Measurements from ENCODE around the gene PSD.
A peak's percentile ranks its signal among the peaks of the same experiment; 100 is the strongest.

The PSD gene

GRCh38 chr10:102419269-102420180, 940 bp upstream of the PSD start:
- DNase-seq: peak; percentile 79

- DNase-seq: no peak
Observed at GRCh38 chr10:102416695-102417094, 1.9 kb downstream of the PSD start.

DNA sequence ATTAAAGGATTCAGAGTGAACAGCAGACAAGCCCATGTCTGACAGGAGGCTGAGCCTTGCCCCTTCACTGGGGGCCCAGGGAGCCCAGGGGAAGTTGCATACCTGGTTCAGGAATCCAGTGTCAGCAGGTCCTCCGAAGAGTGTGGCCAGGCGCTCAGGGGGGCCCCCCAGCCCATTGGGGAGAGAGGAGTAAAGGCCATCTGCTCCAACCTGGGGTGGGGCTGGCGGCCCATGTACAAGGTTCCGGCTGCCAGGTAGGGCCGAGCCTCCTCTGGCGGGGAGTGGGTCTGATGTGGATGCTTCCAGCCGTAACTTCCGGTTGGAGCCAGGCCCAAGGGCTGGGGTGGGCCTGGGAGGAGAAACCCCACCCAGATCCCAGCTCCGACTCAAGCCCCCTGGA, 2.3 kb downstream of the PSD start:
- DNase-seq: no peak

DNA sequence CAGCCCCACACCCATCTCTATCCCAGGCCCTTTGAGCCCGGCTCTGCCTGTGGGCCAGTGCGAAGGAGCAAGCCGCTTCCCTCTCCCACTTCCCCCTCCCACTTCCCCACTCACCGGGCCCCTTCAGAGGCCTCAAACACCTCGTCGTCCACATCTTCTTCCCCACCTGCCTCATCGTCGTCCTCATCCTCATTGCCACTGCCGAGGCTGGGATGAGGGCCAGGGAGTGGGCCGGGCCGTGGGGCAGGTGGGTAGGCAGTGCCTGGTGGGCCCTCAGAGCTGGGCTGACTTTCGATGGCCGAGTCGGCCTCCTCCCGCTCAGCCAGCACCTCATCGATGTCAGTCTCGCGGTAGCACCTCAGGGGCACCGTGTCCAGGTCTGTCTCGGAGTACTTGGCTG, 3.8 kb downstream of the PSD start:
- DNase-seq: no peak

- no peak for DNase-seq
Observed at GRCh38 chr10:102413806-102414561, 4.6 kb downstream of the PSD start.

- peak; percentile 45 for DNase-seq
Observed at GRCh38 chr10:102413053-102413705, 5.4 kb downstream of the PSD start.

GRCh38 chr10:102412293-102412692, 6.3 kb downstream of the PSD start:
- DNase-seq: no peak

DNA sequence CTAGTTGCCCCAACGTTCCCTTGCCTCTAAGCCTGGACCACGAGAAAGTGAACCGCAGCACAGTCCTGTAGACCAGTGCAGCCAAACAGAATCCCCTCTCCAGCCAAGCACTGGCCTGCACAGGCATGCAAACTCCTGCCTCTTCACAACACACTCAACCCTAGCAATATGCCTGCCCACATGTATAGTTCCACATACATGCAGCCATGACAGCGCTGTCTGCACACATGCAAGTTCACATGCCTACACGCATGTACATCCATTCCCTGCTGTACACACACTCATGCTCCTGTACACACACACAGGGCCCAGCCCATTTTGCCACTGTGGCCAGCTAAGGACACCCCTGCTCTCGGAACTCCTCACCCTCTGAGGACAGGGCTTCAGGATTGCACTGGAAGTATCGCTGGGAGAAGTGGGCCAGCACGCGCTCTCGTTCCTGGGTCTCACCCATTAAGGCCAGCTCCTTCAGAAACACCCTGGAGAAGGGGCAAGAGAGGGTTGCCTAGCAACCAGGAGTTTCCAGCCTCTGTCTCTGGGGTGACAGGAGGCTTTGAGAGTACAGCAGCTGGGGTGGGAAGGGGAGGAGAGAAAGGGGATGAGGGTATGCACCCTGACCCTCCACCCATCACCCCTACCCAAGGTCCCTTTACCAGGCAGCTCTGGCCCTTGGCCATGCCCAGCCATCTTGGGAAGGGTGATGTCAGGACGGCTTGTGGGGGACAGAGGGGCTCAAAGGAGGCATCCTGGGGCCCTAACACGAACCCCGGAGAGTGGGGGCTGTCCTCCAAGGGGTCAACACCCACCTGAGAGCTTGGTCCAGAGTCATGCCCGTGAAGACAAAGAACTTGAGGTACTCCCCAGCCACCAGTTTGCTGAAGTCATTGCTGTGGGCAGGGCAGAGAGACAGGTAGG, 7.0 kb downstream of the PSD start:
- DNase-seq: no peak

- DNase-seq: peak; percentile 57
Observed at GRCh38 chr10:102410429-102411073, 8.0 kb downstream of the PSD start.

GRCh38 chr10:102409604-102410428, 8.8 kb downstream of the PSD start:
- DNase-seq: no peak

DNA sequence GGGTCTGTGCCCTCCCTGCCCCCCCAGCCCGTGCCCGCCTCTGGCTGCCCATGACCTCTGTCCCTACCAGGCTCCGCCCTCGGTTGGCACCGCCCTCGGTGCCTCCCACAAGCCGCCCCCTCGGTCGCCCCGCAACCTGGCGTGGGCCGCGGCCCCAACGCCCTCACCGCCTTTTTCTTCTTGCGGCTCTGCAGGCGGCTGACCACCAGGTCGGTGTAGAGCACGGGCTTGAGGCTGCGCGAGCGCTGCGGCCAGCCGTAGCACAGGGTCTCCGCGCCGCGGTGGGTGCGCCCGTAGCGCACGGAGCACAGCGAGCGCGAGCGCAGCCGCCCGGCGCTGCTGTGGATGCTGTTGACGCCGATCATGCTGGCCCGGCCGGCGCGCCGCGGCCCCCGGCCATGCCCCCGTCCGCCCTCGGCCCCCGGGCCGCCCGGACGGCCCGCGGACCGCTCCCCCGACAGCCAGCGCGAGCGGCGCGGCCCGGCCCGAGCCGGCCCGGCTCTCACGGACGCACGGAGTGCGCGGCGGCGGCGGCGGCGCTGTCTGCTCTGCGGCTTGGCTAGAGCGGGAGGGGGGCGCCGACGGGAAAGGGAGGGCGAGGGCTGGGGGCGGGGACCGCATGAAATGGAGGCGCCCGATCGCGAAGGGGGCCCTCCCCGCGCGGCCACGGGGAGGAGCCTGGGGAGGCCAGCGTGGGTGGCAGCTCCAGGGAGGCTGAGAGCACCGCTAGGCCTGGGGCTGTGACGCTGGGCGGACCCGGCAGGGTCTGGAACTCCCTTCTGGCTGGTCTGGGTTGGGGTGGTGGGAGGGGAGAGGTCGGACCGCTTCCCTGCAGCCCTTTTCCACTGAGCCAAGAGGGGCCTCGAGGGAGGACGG, 9.6 kb downstream of the PSD start:
- peak; percentile 56 for DNase-seq

DNA sequence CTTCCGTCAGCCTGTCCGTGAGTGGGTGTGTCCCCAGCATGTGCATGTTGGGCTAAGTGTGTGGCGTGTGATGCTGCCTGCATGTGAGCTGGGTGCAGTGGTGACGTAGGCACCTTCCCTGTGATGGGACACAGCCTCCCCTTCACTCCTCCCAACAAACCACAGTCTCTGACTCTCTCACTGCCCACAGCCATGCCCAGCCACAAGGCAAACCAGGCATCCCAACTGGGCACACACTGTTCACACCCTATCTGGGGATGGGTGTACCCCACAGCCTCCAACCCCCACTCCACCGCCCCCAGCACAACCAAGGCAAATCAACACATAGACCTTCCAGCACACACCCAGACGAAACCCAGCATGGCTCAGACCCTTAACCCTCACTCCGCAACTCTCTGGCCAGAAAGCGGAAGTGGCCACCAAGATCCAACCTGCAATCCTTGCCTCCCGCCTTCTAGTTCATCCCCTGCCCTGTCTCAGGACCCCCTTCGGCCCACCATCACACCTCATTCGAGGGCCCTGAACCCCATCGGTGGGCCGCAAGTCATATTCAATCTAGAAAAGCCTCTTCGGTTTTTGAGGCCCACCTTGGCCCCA, 10.4 kb downstream of the PSD start:
- DNase-seq: no peak

GRCh38 chr10:102407425-102408130, 11.0 kb downstream of the PSD start:
- no peak for DNase-seq

DNA sequence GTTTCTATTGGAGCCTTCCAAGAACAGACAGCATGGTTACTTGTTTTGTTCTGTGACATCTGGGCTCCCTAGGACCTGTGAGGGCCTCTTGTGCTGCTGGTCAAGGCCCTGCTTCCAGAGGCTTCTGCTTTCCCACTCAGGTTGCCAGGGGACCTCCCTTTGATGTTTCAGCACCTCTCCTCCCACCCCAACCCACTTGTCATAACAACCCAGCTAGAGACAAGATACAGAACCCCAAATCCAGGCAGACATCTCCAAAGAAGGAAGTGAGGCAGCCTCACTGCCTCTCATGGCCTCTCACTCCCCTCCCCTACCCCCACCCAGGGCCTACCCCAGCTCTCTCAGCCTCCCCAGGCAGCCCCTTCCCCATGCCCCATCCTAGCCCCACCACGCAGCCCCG, 11.8 kb downstream of the PSD start:
- DNase-seq: no peak

- DNase-seq: no peak
Observed at GRCh38 chr10:102405632-102406031, 13.0 kb downstream of the PSD start.

GRCh38 chr10:102405108-102405571, 13.4 kb downstream of the PSD start:
- no peak for DNase-seq

GRCh38 chr10:102404361-102405107, 14.1 kb downstream of the PSD start:
- no peak for DNase-seq

GRCh38 chr10:102403115-102403514, 15.5 kb downstream of the PSD start:
- no peak for DNase-seq
